GM18511 (cell line): ENCODE measurements around the gene SORT1.
"Not testable (repeated sequence)": the region's sequence is repeated elsewhere in the genome, so short reads cannot be mapped to it uniquely, and the experiment has no call there.

Experiments
- ATAC-seq: cut with Tn5 transposase; IDR thresholded peaks from one replicate; pipeline ENCODE4 v1.9.1; 2021; ENCODE audit warnings: mild to moderate bottlenecking, moderate library complexity; ENCODE audit not compliant: unreplicated experiment

The SORT1 gene

GRCh38 chr1:109383087-109383779, 14.5 kb downstream of the SORT1 start:
- ATAC-seq, result no peak

GRCh38 chr1:109381573-109381972, 16.1 kb downstream of the SORT1 start:
- ATAC-seq, result no peak

GRCh38 chr1:109379907-109380306, 17.8 kb downstream of the SORT1 start:
- no peak for ATAC-seq

- no peak for ATAC-seq
Observed at GRCh38 chr1:109379422-109379821, 18.3 kb downstream of the SORT1 start.

- no peak for ATAC-seq
Observed at GRCh38 chr1:109377698-109378097, 20.0 kb downstream of the SORT1 start.

GRCh38 chr1:109373696-109374095, 24.0 kb downstream of the SORT1 start:
- not testable (repeated sequence) for ATAC-seq

GRCh38 chr1:109373126-109373525, 24.6 kb downstream of the SORT1 start:
- no peak for ATAC-seq

GRCh38 chr1:109372281-109372680, 25.4 kb downstream of the SORT1 start:
- no peak for ATAC-seq

GRCh38 chr1:109371341-109371739, 26.4 kb downstream of the SORT1 start:
- no peak for ATAC-seq

GRCh38 chr1:109370712-109371340, 26.9 kb downstream of the SORT1 start:
- ATAC-seq, result no peak

- no peak for ATAC-seq
Observed at GRCh38 chr1:109369167-109369746, 28.5 kb downstream of the SORT1 start.

GRCh38 chr1:109368464-109368863, 29.3 kb downstream of the SORT1 start:
- ATAC-seq, result no peak

GRCh38 chr1:109367626-109368025, 30.1 kb downstream of the SORT1 start:
- ATAC-seq, result no peak

- no peak for ATAC-seq
Observed at GRCh38 chr1:109365642-109366204, 32.0 kb downstream of the SORT1 start.

- ATAC-seq, result no peak
Observed at GRCh38 chr1:109361649-109362048, 36.1 kb downstream of the SORT1 start.

- no peak for ATAC-seq
Observed at GRCh38 chr1:109361069-109361468, 36.6 kb downstream of the SORT1 start.

GRCh38 chr1:109357616-109358015, 40.1 kb downstream of the SORT1 start:
- ATAC-seq, result no peak

GRCh38 chr1:109356915-109357314, 40.8 kb downstream of the SORT1 start:
- no peak for ATAC-seq

GRCh38 chr1:109356505-109356904, 41.2 kb downstream of the SORT1 start:
- ATAC-seq, result no peak

- no peak for ATAC-seq
Observed at GRCh38 chr1:109354929-109355328, 42.8 kb downstream of the SORT1 start.

- no peak for ATAC-seq
Observed at GRCh38 chr1:109351457-109351856, 46.3 kb downstream of the SORT1 start.

GRCh38 chr1:109350655-109351054, 47.1 kb downstream of the SORT1 start:
- no peak for ATAC-seq
